NCI-H345 treated with DMSO at 0.1 percent for 48 hours (cell line): Measurements from ENCODE around the gene GRID2.

Experiments used
- DNase-seq: peaks from one replicate; lab custom pipeline; 2025; ENCODE audit not compliant: unreplicated experiment; lab: John Stamatoyannopoulos, UW

GRID2 gene

GRCh38 chr4:92885632-92886031, 581.9 kb downstream of the GRID2 start:
- DNase-seq, result no peak

DNA sequence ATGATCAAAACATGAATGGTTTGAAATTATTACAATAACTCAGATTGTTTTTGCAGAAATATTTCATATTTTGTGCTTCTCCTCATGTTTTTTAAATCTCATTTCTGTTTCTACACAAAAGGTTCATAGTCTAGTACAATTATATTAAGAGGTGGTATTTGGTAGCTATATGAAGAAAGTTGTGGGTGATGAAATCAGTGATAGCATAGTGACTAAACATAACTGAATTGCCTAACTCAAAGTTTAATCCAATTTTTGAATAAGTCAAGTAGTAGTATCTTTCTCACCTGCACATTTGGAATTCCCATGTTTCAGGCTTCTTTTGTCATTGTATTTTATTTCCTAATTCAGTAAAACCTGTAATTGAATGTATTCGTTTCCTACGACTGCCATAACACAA, 648.7 kb downstream of the GRID2 start:
- no peak for DNase-seq

- no peak for DNase-seq
Observed at GRCh38 chr4:92952897-92953296, 649.1 kb downstream of the GRID2 start.

DNA sequence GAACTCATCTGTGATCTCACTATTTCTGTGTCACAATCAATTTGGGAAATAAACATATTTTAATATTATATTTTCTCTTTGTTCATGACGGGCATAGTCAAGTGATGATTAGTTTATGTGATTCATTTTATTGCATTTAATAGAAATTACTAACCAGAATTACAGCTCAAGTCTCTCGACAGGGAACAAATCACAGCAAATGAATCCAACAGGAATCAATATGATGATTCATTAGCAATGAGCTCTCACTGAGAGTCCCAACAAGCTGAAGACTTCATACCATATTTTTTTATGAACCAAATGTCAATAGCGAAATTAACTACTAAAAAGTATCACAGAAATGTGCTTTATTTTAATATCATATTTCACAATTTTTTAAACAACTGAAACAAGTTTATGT, 649.7 kb downstream of the GRID2 start:
- no peak for DNase-seq

- DNase-seq, result no peak
Observed at GRCh38 chr4:92961881-92962280, 658.1 kb downstream of the GRID2 start.

DNA sequence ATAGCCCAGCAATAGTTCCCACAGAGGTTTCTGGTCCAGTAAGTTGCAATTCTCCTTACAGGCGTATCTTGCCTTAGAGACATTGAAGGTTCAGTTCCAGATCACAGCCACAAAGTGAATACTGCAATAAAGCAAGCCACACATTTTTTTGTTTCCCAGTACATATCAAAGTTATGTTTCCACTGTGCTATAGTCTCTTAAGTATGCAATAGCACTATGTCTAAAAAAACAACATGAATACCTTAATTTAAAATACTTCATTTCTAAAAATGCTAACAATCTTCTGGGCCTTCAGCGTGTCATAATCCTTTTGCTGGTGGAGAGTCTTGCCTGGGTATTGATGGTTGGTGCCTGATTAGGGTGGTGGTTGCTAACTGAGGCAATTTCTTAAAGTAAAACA, 659.1 kb downstream of the GRID2 start:
- no peak for DNase-seq

GRCh38 chr4:92968556-92968955, 664.8 kb downstream of the GRID2 start:
- DNase-seq, result no peak

GRCh38 chr4:92968996-92969395, 665.2 kb downstream of the GRID2 start:
- no peak for DNase-seq

GRCh38 chr4:92969650-92970379, 666.0 kb downstream of the GRID2 start:
- DNase-seq, result no peak

DNA sequence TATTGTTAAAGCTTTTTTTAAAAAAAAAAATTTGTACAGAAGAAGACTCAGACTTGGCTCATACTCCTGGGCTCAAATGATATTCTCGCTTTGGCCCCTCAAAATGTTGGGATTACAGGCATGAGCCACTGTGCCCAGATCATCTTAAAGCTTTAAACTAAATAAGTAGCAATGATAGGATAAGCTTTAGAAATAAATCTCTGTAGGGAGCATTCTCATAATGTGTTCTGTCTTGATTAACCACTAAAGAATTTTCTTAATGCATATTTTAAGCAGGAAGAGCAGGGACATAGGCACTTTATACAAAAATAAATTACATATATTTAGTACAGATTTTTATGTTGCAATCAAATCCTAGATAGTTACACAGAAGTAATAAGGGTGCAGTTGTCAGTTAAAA, 667.2 kb downstream of the GRID2 start:
- DNase-seq, result no peak

DNA sequence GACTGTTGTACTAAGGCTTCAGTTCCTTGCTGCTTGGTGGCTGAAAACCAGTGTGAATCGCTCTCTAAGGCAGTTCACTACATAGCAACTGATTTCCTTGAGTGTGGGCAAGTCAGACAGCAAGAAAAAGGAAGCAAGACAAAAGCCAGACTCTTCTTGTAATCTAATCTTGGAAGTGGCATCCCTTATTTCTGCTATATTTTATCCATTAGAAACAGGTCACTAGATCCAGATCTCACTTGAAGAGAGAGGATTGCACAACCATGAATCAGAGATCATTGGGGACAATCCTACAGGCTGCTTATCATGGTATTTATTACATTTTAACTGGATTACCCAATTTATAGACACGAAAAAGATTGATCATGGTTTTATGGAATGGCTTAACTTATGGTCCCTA, 684.5 kb downstream of the GRID2 start:
- no peak for DNase-seq

- DNase-seq, result no peak
Observed at GRCh38 chr4:92992758-92993157, 689.0 kb downstream of the GRID2 start.

DNA sequence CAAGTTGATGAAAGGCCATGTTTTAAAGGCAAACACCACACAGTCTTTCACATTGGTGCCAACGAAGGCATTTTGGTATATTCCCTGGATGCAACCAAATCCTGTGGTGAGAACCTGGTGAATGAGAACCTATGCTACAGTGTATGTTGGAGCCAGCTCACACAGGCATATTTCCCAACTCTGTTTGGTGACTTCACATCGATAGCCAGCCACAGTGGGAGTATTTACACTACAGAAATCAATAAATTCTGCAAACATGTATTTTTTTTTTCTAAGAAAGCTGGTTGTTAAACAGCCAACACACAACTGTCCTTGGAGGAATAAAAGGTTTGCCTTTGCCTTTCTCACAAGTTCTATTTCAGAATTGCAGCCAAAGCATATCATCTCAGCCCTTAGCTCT, 691.0 kb downstream of the GRID2 start:
- DNase-seq, result no peak

DNA sequence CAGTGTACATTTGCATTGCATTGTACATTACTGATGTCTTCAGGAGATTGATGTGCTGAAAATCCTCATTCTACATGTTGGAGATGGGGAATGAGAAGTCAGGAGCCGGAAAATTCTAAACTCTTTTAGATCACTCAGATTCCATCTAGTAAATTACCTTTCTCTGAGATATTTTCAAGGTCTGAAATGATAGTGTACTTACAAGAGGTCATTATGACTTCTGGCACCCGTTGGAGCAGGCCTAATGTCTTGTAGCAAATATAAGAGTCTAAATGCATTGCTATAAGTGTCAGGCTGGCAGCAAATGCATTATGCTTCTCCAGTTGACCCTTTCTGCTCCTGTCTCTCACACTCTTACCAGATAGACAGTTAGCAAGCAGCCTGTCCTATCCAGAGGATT, 692.8 kb downstream of the GRID2 start:
- no peak for DNase-seq

DNA sequence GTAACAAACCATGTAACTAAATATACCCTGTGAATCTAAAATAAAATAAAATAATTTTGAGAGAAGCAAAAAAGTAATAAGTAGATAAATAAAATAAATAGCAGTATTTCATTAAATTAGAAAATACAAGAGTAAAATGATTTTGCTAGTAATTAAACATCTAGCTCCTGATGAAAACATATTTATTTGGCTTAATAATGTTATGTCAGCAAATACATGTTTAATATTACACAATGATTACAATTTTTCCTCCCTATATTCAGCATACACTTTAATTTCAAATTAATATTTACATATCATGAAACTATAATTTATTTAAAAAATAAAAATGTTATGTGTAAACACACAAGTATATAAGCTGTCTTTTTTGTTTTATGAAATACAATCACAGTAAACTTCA, 697.1 kb downstream of the GRID2 start:
- no peak for DNase-seq

DNA sequence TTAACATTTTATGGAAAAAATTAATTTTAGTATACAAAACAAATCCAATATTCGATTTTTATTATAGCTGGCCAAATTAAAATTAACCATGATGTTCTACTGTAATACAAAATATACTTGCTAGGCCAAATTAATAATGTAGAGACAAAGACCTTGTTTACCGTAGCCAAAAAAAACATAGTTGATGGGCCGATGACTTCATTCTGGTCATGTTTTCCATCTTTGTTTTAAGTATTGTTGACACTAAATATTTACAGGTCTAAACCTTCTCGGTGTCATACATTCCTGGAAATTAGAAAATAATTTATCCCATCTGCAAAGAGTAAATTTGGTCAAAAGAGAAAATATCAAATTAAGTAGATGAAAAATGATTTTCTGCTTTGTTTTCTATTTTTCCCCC, 698.5 kb downstream of the GRID2 start:
- DNase-seq, result no peak

DNA sequence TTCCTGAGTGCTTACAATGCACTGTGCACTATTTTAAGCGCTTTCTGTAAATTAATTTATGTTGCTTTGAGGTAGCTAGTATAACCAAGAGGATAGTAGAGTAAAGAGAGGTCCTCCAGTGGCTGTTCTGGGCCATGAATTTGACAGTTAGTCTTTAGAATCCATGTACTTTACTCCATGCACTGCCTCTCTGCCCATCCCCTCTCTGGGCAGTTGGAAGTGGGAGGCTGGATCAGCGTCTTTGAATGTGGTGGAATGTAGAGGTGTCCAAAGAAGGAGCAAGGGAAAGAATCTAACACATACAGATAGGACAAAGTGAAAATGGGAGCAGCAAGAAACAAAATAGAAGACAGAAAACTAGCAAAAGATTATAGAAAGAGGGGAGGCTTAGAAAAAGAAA, 712.6 kb downstream of the GRID2 start:
- no peak for DNase-seq

DNA sequence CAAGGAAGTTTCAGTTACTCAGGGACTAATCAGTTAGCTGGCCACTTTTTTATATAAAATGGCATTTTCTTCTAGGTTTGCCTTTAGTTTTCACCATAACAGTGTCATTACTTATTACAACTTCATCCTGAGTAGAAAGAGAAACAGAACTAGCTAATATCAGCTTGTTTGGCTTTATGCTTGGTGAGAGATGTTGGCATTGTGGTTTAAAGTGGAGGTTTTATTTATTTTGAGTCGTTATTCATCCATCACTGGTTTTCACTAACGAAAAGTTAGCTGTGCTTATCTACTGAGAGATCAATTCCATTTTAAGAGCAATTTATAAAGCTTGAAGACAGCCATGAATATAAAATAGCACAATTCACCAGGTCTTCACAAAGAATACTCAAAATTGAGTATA, 714.5 kb downstream of the GRID2 start:
- DNase-seq, result no peak

DNA sequence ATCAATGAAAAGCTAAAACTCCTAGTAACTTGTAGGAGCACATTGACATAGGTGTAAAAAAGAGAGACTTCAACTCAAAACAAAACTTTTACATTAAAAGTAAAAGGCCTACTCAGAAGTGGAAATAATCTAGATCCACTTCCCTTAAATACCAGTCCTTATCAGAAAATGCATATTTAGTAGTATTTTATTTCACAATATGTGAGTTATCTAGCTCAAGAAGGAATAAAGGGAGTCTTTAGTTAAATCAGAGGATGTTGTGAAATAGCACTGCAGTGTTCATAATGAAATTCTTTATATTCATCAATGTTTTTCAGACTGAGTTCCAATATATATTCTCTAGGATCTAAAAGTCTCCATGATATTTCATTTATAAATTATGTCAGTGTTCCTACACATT, 715.0 kb downstream of the GRID2 start:
- no peak for DNase-seq

DNA sequence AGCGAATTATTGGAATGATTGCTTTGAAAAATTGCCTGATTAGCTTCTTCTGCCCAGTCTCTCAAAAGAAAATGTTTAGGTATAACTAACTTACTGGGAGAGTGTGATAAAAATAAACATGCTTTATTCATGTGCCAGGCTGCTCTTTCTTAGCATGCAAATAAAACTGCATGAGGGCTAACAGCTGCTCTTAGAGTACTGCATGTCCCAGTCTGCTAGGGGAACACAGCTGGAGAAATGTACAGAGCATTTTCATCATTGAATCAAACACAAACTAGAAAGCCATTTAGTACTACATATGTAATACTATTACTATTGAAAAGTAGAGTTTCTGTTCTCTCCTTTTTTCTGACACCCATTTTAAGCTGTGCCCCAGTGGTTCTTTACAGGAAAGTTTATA, 726.0 kb downstream of the GRID2 start:
- DNase-seq, result no peak

- DNase-seq, result no peak
Observed at GRCh38 chr4:93030670-93031069, 726.9 kb downstream of the GRID2 start.

DNA sequence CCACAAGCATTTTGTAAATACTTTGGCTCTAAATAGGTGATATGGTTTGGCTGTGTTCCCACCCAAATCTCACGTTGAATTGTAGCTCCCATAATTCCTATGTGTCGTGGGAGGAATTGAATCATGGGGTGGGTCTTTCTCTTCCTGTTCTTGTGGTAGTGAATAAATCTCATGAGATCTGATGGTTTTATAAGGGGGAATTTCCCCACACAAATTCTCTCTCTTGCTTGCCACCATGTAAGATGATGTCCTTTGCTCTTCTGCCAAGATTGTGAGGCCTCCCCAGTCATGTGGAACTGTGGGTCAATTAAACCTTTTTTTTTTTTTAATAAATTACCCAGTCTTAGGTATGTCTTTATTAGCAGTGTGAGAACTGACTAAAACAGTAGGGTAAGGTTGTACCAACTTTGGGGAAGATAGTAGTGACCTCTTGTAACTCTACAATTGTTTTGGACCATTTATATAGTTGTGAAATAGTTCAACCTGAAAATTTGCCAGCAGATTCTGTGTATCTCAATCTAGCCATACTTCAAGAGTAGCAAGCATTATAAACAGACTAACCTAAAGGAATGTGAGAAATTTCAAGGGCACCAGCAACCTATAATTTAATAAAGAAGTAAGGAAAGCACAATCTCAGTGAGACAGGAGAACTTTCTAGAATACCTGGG, 727.8 kb downstream of the GRID2 start:
- DNase-seq, result no peak

- DNase-seq, result no peak
Observed at GRCh38 chr4:93042746-93043145, 739.0 kb downstream of the GRID2 start.
